22Rv1 (cell line): ENCODE data around the gene DDX56.

Source experiments
- CTCF ChIP-seq: fragments of 450-650 bp; IDR thresholded peaks from 2 replicates; pipeline ENCODE4 v1.5.1; 2017; ENCODE audit warnings: mild to moderate bottlenecking
- ZFX ChIP-seq: fragments of 450-650 bp; IDR thresholded peaks from 2 replicates; pipeline ENCODE4 v1.6.1; 2017; ENCODE audit warnings: antibody characterized with exemption, borderline replicate concordance

DNA sequence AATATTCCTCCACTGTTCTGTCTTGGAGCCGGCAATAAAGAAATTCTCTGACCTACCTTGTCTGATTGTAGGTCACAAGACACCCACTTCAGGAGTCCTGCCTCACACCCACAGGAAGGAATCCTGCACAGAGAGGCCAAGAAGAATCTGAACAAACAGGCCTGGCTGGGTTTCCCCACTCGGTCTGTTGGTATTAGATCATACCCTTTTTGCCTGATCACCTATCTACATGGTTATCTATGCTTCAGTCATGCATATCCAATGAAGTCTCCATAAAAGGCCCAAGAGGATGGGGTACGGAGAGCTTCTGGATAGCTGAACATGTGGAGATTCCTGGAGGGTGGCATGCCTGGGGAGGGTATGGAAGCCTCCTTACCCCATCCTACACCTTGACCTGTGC, 45.0 kb upstream of the DDX56 start:
- TF ChIP-seq CTCF = no peak
- no peak for TF ChIP-seq ZFX
